ENCODE results near the gene SPARCL1. TPM values are rescaled to one million over a fixed set of nuclear protein-coding genes. Genes with fewer than 3 reads are reported as not detected.

The SPARCL1 gene
- polyA plus RNA-seq, 1 of the 3 experiments (the other 2 are of a cell fraction), result not detected

DNA sequence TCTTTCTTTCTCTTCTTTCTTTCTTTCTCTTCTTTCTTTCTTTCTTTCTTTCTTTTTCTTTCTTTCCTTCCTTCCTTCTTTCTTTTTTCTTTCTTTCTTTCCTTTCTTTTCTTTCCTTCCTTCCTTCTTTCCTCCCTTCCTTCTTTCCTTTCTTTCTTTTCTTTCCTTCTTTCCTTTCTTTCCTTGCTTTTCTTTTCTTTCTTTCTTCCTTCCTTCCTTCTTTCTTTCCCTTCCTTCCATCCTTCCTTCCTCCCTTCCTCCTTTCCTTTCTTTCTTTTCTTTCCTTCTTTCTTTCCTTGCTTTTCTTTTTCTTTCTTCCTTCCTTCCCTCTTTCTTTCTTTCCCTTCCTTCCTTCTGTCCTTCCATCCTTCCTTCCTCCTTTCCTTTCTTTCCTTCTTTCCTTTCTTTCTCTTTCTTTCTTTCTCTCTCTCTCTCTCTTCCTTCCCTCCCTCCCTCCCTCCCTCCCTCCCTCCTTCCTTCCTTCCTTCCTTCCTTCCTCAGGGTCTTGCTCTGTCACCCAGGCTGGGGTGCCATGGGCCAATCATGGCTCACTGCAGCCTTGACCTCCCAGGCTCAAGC, 13.6 kb upstream of the SPARCL1 start:
- Histone ChIP-seq H3K9me2 (no peaks in the 10 kb centered on the region), H3K9me3 (no peaks in the 10 kb centered on the region), H3K4me1 (ENCODE audit: control insufficient read depth in 1 of 2, insufficient read depth in 2 of 2, low read depth in 1 of 2, low read length in 1 of 2) (no peaks in the 10 kb centered on the region), H2AFZ (ENCODE audit: low read depth) (no peak overlapping the region), H3K36me3 (replicated peaks in 1 of 2; ENCODE audit: control insufficient read depth in 1 of 2, insufficient read depth in 2 of 2, low read length in 1 of 2) (no peaks in the 10 kb centered on the region), H3F3A (replicated peaks; ENCODE audit: insufficient read depth) (peaks cover 5% of the 10 kb centered on the region), H3K27ac (ENCODE audit: low read depth in 2 of 2, low read length in 1 of 2) (no peak overlapping the region), H4K20me1 (ENCODE audit: insufficient read depth) (no peaks in the 10 kb centered on the region), H3K4me3 (ENCODE audit: low read depth in 2 of 2, low read length in 1 of 2) (no peak overlapping the region), H3K4me2 (no peak overlapping the region), H3K9ac (no peak overlapping the region), H3K27me3 (ENCODE audit: insufficient read depth) (no peaks in the 10 kb centered on the region), H3K79me2 (ENCODE audit: insufficient read depth) (no peaks in the 10 kb centered on the region)
- ChIA-PET POLR2A (no interaction called here), CTCF (interaction anchor here (1.3 kb wide), 1 partner anchor 17 kb away, joined by 3 read pairs; no protein-coding TSS in a partner anchor)
- no peak for TF ChIP-seq IRF3 (IDR thresholded peaks at IDR 0.05; ENCODE audit: low read depth, low read length)
- TF ChIP-seq RXRA (IDR thresholded peaks at IDR 0.05; ENCODE audit: borderline replicate concordance, low read depth), result no peak
- TF ChIP-seq POLR2AphosphoS5 (IDR thresholded peaks at IDR 0.05; ENCODE audit: low read depth, low read length), result no peak
- no peak for TF ChIP-seq RCOR1 (IDR thresholded peaks at IDR 0.05; ENCODE audit: low read length)
- TF ChIP-seq USF2 (IDR thresholded peaks at IDR 0.05; ENCODE audit: borderline replicate concordance, low read depth, low read length), result no peak
- no peak for TF ChIP-seq MEF2A (IDR thresholded peaks at IDR 0.05; ENCODE audit: borderline replicate concordance, low read depth)
- TF ChIP-seq TAF1 (IDR thresholded peaks at IDR 0.05; ENCODE audit: borderline replicate concordance, low read depth, low read length), result no peak
- no peak for TF ChIP-seq MXI1 (IDR thresholded peaks at IDR 0.05; ENCODE audit: low read depth, low read length)
- TF ChIP-seq JUND (IDR thresholded peaks at IDR 0.05), result no peak
- TF ChIP-seq FOSL2 (IDR thresholded peaks at IDR 0.05; ENCODE audit: borderline replicate concordance, low read depth), result no peak
- no peak for TF ChIP-seq SMC3 (IDR thresholded peaks at IDR 0.05; ENCODE audit: low read depth, low read length)
- no peak for TF ChIP-seq GABPA (IDR thresholded peaks at IDR 0.05; ENCODE audit: low read depth)
- TF ChIP-seq NFIC (IDR thresholded peaks at IDR 0.05; ENCODE audit: borderline replicate concordance), result no peak
- TF ChIP-seq, protein P1, sequence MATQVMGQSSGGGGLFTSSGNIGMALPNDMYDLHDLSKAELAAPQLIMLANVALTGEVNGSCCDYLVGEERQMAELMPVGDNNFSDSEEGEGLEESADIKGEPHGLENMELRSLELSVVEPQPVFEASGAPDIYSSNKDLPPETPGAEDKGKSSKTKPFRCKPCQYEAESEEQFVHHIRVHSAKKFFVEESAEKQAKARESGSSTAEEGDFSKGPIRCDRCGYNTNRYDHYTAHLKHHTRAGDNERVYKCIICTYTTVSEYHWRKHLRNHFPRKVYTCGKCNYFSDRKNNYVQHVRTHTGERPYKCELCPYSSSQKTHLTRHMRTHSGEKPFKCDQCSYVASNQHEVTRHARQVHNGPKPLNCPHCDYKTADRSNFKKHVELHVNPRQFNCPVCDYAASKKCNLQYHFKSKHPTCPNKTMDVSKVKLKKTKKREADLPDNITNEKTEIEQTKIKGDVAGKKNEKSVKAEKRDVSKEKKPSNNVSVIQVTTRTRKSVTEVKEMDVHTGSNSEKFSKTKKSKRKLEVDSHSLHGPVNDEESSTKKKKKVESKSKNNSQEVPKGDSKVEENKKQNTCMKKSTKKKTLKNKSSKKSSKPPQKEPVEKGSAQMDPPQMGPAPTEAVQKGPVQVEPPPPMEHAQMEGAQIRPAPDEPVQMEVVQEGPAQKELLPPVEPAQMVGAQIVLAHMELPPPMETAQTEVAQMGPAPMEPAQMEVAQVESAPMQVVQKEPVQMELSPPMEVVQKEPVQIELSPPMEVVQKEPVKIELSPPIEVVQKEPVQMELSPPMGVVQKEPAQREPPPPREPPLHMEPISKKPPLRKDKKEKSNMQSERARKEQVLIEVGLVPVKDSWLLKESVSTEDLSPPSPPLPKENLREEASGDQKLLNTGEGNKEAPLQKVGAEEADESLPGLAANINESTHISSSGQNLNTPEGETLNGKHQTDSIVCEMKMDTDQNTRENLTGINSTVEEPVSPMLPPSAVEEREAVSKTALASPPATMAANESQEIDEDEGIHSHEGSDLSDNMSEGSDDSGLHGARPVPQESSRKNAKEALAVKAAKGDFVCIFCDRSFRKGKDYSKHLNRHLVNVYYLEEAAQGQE (IDR thresholded peaks at IDR 0.05; ENCODE audit: low read depth, low read length), result no peak
- no peak for TF ChIP-seq CTCF (IDR thresholded peaks at IDR 0.05)
- no peak for TF ChIP-seq FOXM1 (IDR thresholded peaks at IDR 0.05; ENCODE audit: low read depth)
- TF ChIP-seq SIN3A (IDR thresholded peaks at IDR 0.05; ENCODE audit: borderline replicate concordance, low read depth, low read length), result no peak
- no peak for TF ChIP-seq RAD21 (IDR thresholded peaks at IDR 0.05; ENCODE audit: low read length)
- DNase-seq, result no peak
